Stimulated activated CD4-positive, alpha-beta T cell treated with anti-CD3 and anti-CD28 coated beads, Interleukin-12 subunit alpha, Interleukin-12 subunit beta, amount 100 ng/mL, for 4 hours (primary cell): Measurements from ENCODE around the gene SLC16A10.

Source experiments
- DNase-seq: peaks from one replicate; pipeline ENCODE4 v3.0.0-alpha.2; 2020

Gene SLC16A10

DNA sequence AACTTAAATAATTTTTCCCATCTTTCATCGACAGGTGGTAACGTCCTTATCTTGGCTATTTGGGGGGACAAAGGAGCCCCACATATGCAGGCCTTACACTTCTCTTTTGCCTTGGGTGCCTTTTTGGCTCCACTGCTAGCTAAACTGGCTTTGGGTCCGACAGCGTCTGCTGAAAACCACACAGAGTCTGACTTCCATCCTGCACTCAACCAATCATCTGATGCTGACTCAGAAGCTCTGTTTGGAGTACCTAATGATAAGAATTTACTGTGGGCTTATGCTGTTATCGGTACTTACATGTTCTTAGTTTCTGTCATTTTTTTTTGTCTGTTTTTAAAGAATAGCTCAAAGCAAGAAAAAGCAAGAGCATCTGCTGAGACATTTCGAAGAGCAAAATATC is 178.5 kb downstream of the SLC16A10 start:
- no peak for DNase-seq

DNA sequence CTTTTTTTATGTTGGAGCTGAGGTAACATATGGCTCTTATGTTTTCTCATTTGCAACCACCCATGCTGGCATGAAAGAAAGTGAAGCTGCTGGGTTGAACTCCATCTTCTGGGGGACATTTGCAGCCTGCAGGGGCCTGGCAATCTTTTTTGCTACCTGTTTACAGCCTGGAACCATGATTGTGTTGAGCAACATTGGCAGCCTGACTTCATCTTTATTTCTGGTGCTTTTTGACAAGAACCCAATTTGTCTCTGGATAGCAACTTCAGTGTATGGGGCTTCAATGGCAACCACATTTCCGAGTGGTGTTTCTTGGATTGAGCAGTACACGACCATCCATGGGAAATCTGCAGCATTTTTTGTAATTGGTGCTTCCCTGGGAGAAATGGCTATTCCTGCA is 179.0 kb downstream of the SLC16A10 start:
- no peak for DNase-seq

DNA sequence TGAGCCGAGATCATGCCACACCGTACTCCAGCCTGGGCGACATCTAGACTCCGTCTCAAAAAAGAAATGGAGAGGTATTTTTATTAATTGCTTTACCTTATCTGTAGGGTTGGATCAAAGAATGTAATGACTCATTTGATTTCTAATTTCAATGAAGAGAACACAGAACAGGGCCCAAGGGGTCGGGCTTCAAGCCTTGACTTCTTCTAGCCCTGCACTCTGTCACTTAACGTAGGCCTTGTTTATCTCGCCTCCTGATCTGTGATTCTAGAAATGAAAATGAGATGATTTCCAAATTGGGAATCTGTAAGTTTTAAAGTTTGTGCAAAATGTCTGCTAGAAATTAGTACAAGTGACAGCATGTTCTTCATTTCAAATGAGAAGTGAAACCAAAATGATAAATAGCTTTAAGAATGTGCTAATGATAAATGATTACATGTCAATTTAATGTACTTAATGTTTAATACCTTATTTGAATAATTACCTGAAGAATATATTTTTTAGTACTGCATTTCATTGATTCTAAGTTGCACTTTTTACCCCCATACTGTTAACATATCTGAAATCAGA is 180.5 kb downstream of the SLC16A10 start:
- no peak for DNase-seq

DNA sequence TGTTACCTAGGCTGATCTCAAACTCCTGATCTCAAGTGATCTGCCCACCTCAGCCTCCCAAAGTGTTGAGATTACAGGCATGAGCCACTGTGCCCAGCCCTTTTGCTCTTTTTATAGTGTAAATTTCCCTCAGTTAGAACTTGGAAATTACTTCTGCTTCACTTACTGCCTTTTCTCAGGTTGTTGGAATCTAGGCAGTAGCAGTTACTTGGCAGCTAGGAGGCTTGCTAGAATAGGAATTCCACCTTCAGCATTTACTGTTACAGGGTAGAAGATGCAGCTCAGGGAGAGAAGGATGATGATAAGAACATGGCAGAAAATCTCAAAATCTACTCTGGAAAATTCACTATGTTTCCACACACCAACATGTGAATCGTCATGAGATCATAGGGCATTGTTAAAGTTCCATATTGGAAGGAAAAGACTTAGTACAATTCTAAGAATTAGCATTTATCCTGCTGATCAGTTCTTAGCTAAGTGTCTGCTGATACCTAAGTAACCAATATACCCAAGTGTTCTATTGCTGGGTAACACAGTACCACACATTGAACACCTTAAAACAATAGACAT is 182.2 kb downstream of the SLC16A10 start:
- no peak for DNase-seq

DNA sequence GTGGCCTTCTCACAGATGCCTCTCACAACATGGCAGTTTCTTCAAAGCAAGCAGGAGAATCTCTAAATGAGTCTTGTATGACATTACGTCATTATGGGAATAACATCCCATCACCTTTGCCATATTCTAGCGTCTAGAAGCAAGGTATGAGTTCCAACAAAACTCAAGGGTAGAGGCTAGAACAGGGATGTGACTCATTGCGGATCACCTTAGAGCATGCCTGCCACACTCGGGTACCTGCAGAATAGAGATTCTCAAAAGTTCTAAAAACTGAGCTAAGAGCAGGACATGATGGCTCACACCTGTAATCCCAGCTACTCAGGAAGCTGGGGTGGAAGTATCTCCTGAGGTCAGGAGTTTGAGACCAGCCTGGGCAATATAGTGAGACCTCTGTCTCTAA is 182.8 kb downstream of the SLC16A10 start:
- no peak for DNase-seq

DNA sequence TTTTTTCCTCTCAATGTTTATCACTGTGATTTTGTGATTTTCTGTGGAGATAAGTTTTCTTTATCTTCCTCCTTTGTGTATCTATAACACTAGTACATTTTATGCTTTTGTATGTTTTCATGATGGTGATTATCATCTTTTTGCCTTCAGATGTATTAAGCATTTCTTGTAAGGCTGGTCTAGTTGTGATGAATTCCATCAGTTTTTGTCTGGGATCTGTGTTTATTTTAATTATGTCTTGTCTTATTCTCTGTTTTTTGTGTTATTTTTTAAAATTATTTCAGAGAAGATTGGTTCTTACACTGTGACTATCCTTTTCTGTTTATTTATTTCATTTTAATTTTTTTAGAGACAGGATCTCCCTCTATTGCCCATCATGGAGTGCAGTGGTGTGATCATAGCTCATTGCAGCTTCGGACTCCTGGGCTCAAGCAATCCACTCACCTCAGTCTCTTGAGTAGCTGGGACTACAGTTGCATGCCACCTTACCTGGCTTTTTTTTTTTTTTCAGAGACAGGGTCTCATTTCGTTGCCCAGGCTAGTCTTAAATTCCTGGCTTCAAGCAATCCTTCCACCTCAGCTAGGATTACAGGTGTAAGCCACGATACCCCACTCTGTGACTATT is 187.4 kb downstream of the SLC16A10 start:
- no peak for DNase-seq

DNA sequence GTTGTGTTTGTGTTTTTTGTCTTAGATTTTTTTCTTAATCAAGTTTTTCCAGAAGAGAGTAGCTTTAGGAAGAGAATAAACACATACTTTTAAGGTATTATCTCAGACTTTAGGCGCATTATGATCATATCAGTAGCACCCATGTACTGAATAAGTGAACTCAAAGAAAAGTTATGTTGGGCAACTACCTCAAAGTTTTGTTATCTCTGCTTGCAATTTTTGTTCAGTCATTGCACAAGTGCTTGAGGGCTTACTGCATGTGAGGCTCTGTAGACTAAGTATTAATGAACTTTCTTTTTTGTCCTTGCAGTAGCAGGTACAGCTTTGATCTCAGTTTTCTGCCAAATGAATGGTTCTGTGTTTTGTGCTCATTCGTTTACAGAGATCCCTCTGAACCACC is 189.0 kb downstream of the SLC16A10 start:
- no peak for DNase-seq

DNA sequence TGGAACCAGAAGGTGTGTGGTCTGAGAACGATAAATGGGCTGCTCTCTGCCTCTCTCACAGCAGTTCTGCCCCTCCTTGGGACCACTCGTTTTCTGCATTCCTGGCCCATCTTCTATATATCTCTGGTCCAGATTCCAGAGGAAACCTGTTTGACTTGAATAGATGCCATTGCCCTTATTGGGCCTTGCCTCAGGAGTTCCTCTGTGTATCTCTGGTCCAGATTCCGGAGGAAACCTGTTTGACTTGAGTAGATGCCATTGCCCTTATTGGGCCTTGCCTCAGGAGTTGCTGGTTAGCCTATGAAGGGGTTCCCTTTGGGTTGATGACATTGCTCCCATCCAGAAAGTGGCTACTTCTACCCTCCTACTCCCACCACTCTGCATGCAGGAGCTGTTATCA is 189.4 kb downstream of the SLC16A10 start:
- no peak for DNase-seq

DNA sequence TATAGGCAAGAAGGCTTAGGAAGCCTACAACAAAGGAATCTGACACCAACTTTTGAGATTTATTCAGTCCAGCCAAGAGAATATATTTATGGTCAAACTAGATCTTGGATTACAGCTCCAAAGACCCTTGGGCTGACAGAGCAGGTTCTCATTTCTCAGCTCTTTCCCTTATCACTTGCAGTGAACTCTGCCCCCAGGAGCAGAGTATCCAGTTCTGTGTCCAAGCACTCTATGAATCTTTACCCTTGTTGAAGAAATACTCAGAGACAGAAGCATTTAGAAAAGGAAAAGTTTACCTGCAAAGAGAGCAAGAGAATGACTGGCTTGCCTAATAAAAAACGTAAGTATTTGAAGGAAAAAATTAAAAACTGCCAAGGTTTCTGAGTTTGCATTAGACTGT is 190.5 kb downstream of the SLC16A10 start:
- DNase-seq, result no peak

DNA sequence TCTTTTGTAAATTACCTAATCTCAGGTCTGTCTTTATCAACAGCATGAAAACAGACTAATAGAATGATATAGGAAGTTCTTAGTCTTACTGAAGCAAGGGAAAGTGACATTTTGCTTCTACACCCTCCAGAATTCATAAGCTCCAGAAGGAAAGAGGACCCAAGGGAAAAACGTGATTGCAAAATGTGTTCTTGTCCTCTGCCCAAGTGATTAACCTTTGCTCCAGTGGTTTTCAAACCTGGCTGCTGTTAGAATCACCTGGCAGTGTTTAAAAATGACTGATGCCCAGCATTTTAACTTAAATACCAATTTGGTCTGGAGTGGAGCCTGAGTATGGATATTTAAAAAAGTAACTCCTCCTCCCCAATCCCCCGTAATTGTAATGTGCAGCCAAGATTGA is 191.4 kb downstream of the SLC16A10 start:
- no peak for DNase-seq

DNA sequence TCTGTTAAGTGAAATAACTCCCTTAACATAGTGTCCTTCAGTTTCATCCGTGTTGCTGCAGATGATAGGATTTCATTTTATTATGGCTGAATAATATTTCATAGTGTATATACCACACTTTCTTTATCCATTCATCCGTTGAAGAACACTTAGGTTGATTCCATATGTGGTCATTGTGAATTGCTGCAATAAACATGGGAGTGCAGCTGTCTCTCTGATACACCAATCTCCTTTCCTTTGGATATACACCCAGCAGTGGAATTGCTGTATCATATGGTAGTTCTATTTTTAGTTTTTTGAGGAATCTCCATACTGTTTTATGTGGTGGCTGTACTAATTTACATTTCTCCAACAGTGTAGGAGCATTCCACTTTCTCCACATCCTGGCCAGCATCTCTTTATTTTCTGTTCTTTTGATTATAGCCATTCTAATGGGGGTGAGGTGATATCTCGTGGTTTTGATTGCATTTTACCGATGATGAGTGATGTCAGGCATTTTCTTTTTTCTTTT is 193.2 kb downstream of the SLC16A10 start:
- no peak for DNase-seq
